ENCODE results near the gene CHST13.

CHST13 gene

GRCh38 chr3:126510308-126510910, 13.5 kb upstream of the CHST13 start:
- Histone ChIP-seq H3K9ac (ENCODE audit: low read depth, low read length) (no peak overlapping the region), H3K4me1 (ENCODE audit: insufficient read depth, low read length) (no peaks in the 10 kb centered on the region), H3K36me3 (ENCODE audit: insufficient read depth, low read length) (no peaks in the 10 kb centered on the region), H3K9me3 (ENCODE audit: control insufficient read depth, insufficient read depth, low read length) (no peaks in the 10 kb centered on the region)

- H3K9me3 ChIP-seq (ENCODE audit: control insufficient read depth, insufficient read depth, low read length) = no peaks in the 10 kb centered on the region
- no peaks in the 10 kb centered on the region for H3K4me1 ChIP-seq (ENCODE audit: insufficient read depth, low read length)
- H3K9ac ChIP-seq (ENCODE audit: low read depth, low read length) = no peak overlapping the region
- no peaks in the 10 kb centered on the region for H3K36me3 ChIP-seq (ENCODE audit: insufficient read depth, low read length)
These were observed 12.7 kb upstream of the CHST13 start for GRCh38 chr3:126511291-126511690.

GRCh38 chr3:126512026-126512425, 11.9 kb upstream of the CHST13 start:
- Histone ChIP-seq H3K36me3 (ENCODE audit: insufficient read depth, low read length) (no peaks in the 10 kb centered on the region), H3K4me1 (ENCODE audit: insufficient read depth, low read length) (no peaks in the 10 kb centered on the region), H3K9me3 (ENCODE audit: control insufficient read depth, insufficient read depth, low read length) (no peaks in the 10 kb centered on the region), H3K9ac (ENCODE audit: low read depth, low read length) (no peak overlapping the region)

GRCh38 chr3:126512916-126513650, 10.9 kb upstream of the CHST13 start:
- H3K36me3 ChIP-seq (ENCODE audit: insufficient read depth, low read length) = no peaks in the 10 kb centered on the region
- H3K9me3 ChIP-seq (ENCODE audit: control insufficient read depth, insufficient read depth, low read length) = no peaks in the 10 kb centered on the region
- H3K4me1 ChIP-seq (ENCODE audit: insufficient read depth, low read length) = no peaks in the 10 kb centered on the region
- no peak overlapping the region for H3K9ac ChIP-seq (ENCODE audit: low read depth, low read length)

GRCh38 chr3:126514161-126514560, 9.8 kb upstream of the CHST13 start:
- Histone ChIP-seq H3K36me3 (ENCODE audit: insufficient read depth, low read length) (no peaks in the 10 kb centered on the region), H3K9ac (ENCODE audit: low read depth, low read length) (no peak overlapping the region), H3K9me3 (ENCODE audit: control insufficient read depth, insufficient read depth, low read length) (no peaks in the 10 kb centered on the region), H3K4me1 (ENCODE audit: insufficient read depth, low read length) (no peaks in the 10 kb centered on the region)

GRCh38 chr3:126515066-126515706, 8.8 kb upstream of the CHST13 start:
- Histone ChIP-seq H3K9ac (ENCODE audit: low read depth, low read length) (no peak overlapping the region), H3K9me3 (ENCODE audit: control insufficient read depth, insufficient read depth, low read length) (no peaks in the 10 kb centered on the region), H3K4me1 (ENCODE audit: insufficient read depth, low read length) (no peaks in the 10 kb centered on the region), H3K36me3 (ENCODE audit: insufficient read depth, low read length) (no peaks in the 10 kb centered on the region)

GRCh38 chr3:126516152-126516935, 7.6 kb upstream of the CHST13 start:
- H3K9ac ChIP-seq (ENCODE audit: low read depth, low read length) = no peak overlapping the region
- H3K9me3 ChIP-seq (ENCODE audit: control insufficient read depth, insufficient read depth, low read length) = no peaks in the 10 kb centered on the region
- no peaks in the 10 kb centered on the region for H3K36me3 ChIP-seq (ENCODE audit: insufficient read depth, low read length)
- H3K4me1 ChIP-seq (ENCODE audit: insufficient read depth, low read length) = no peaks in the 10 kb centered on the region

- no peaks in the 10 kb centered on the region for H3K9me3 ChIP-seq (ENCODE audit: control insufficient read depth, insufficient read depth, low read length)
- H3K9ac ChIP-seq (ENCODE audit: low read depth, low read length) = no peak overlapping the region
- H3K36me3 ChIP-seq (ENCODE audit: insufficient read depth, low read length) = no peaks in the 10 kb centered on the region
- no peaks in the 10 kb centered on the region for H3K4me1 ChIP-seq (ENCODE audit: insufficient read depth, low read length)
These were observed 7.0 kb upstream of the CHST13 start for GRCh38 chr3:126516936-126517290.

GRCh38 chr3:126517291-126517951, 6.5 kb upstream of the CHST13 start, which contains the start of gene UROC1:
UROC1 (minus strand) TSS chr3:126517773; CDS start chr3:126517719, 54 bp downstream.
- Histone ChIP-seq H3K4me1 (ENCODE audit: insufficient read depth, low read length) (no peaks in the 10 kb centered on the region), H3K36me3 (ENCODE audit: insufficient read depth, low read length) (no peaks in the 10 kb centered on the region), H3K9me3 (ENCODE audit: control insufficient read depth, insufficient read depth, low read length) (no peaks in the 10 kb centered on the region), H3K9ac (ENCODE audit: low read depth, low read length) (no peak within 1 kb of the TSS)

- no peaks in the 10 kb centered on the region for H3K4me1 ChIP-seq (ENCODE audit: insufficient read depth, low read length)
- no peak overlapping the region for H3K9ac ChIP-seq (ENCODE audit: low read depth, low read length)
- no peaks in the 10 kb centered on the region for H3K9me3 ChIP-seq (ENCODE audit: control insufficient read depth, insufficient read depth, low read length)
These were observed 5.8 kb upstream of the CHST13 start for GRCh38 chr3:126517986-126518778.

GRCh38 chr3:126518779-126519177, 5.2 kb upstream of the CHST13 start:
- Histone ChIP-seq H3K4me1 (ENCODE audit: insufficient read depth, low read length) (no peaks in the 10 kb centered on the region), H3K36me3 (ENCODE audit: insufficient read depth, low read length) (no peaks in the 10 kb centered on the region), H3K9me3 (ENCODE audit: control insufficient read depth, insufficient read depth, low read length) (no peaks in the 10 kb centered on the region), H3K9ac (ENCODE audit: low read depth, low read length) (no peak overlapping the region)

More at GRCh38 chr3:126517986-126518778, 5.8 kb upstream of the CHST13 start:
- H3K36me3 ChIP-seq (ENCODE audit: insufficient read depth, low read length) = no peaks in the 10 kb centered on the region

- Histone ChIP-seq H3K9me3 (ENCODE audit: control insufficient read depth, insufficient read depth, low read length) (no peaks in the 10 kb centered on the region), H3K9ac (ENCODE audit: low read depth, low read length) (no peak overlapping the region), H3K4me1 (ENCODE audit: insufficient read depth, low read length) (no peaks in the 10 kb centered on the region; the same call in 1 of the 2 replicates), H3K36me3 (ENCODE audit: insufficient read depth, low read length) (no peaks in the 10 kb centered on the region)
These were observed 4.2 kb upstream of the CHST13 start for GRCh38 chr3:126519506-126520455.

Measured in ES-I3 (cell line).